GM12878 (cell line): ENCODE results near the gene SETMAR.

Experiments used
- FOXK2 ChIP-seq: fragments of 450-650 bp; IDR thresholded peaks from 2 replicates; pipeline ENCODE4 v1.6.1; 2017; ENCODE audit warnings: mild to moderate bottlenecking, moderate library complexity
- TF ChIP-seq, protein P1 (sequence below), 3 experiments: IDR thresholded peaks in 2 of 3; conservative IDR thresholded peaks in 1 of 3; 2 replicates each; pipeline ENCODE4 v1.5.1; 2011; ENCODE audit warnings: low read depth in 3 of 3, low read length in 3 of 3, mild to moderate bottlenecking in 3 of 3, control low read depth in 2 of 3, moderate library complexity in 2 of 3, inconsistent platforms in 1 of 3, mixed read lengths in 1 of 3; ENCODE audit not compliant: control insufficient read depth in 2 of 3, insufficient read depth in 1 of 3; ENCODE audit errors: extremely low read depth in 1 of 3

DNA sequence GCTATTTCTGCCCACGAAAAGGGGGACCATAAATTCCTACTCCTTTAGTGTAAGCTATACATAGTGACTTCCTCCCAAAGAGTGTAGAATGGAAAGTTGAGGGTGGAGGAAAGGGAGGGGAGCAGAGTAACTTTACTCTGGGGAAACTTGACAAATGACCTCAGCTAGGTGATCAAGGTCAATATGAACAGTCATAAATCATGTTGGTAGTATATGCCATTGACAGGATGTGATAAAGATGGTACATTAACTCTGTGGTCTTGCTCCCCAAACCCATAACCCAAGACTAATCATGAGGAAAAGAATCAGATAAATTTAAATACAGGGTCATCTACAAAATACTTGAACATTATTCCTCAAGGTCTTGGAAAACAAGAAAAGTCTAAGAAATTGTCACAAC, 18.6 kb downstream of the SETMAR start:
- no peak for TF ChIP-seq FOXK2
- TF ChIP-seq, protein P1, sequence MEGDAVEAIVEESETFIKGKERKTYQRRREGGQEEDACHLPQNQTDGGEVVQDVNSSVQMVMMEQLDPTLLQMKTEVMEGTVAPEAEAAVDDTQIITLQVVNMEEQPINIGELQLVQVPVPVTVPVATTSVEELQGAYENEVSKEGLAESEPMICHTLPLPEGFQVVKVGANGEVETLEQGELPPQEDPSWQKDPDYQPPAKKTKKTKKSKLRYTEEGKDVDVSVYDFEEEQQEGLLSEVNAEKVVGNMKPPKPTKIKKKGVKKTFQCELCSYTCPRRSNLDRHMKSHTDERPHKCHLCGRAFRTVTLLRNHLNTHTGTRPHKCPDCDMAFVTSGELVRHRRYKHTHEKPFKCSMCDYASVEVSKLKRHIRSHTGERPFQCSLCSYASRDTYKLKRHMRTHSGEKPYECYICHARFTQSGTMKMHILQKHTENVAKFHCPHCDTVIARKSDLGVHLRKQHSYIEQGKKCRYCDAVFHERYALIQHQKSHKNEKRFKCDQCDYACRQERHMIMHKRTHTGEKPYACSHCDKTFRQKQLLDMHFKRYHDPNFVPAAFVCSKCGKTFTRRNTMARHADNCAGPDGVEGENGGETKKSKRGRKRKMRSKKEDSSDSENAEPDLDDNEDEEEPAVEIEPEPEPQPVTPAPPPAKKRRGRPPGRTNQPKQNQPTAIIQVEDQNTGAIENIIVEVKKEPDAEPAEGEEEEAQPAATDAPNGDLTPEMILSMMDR (IDR thresholded peaks at IDR 0.05 in 2 of 3, conservative IDR thresholded peaks at IDR 0.05 in 1 of 3; ENCODE audit: control insufficient read depth in 2 of 3, extremely low read depth in 1 of 3, insufficient read depth in 1 of 3, low read depth in 3 of 3, low read length in 3 of 3): no peak
